ENCODE data around the gene FRK.

- TF ChIP-seq, protein P1, sequence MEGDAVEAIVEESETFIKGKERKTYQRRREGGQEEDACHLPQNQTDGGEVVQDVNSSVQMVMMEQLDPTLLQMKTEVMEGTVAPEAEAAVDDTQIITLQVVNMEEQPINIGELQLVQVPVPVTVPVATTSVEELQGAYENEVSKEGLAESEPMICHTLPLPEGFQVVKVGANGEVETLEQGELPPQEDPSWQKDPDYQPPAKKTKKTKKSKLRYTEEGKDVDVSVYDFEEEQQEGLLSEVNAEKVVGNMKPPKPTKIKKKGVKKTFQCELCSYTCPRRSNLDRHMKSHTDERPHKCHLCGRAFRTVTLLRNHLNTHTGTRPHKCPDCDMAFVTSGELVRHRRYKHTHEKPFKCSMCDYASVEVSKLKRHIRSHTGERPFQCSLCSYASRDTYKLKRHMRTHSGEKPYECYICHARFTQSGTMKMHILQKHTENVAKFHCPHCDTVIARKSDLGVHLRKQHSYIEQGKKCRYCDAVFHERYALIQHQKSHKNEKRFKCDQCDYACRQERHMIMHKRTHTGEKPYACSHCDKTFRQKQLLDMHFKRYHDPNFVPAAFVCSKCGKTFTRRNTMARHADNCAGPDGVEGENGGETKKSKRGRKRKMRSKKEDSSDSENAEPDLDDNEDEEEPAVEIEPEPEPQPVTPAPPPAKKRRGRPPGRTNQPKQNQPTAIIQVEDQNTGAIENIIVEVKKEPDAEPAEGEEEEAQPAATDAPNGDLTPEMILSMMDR (IDR thresholded peaks at IDR 0.05): no peak
- TF ChIP-seq EP300 (IDR thresholded peaks at IDR 0.05): no peak
Observed at GRCh38 chr6:115969207-115969929, 91.3 kb downstream of the FRK start.

All from sigmoid colon (tissue), 4 donors.